Heart left ventricle (tissue), 13 donors: Measurements from ENCODE around the gene RAB8A.

Source experiments
- POLR2A ChIP-seq, 2 donors: fragments of 450-650 bp; IDR thresholded peaks; one replicate each; pipeline ENCODE4 v1.6.1; 2017; ENCODE audit warnings: antibody characterized with exemption in 2 of 2, mild to moderate bottlenecking in 2 of 2, moderate library complexity in 2 of 2
- TF ChIP-seq, protein P1 (sequence below), 12 donors: fragments of 200-600 bp; sonication (generic) in 4 of 12; IDR thresholded peaks; one replicate each; pipeline versions ENCODE4 v1.5.0 to v1.8.0; 2018 to 2022; ENCODE audit warnings: antibody characterized with exemption in 12 of 12, mild to moderate bottlenecking in 5 of 12
- donor health status: ischemic (EF 13 %, LVEDD 7.1; RV severe dilation, severe dysfunction).
- donor health status: DM: no; HTN: yes; CAD: no.
- donor health status: DM: no; HTN: no; CAD: no.
- donor health status: ischemic (EF 25% LVEDD 6.9; RV normal size, moderate dysfunction).
- donor health status: ischemic (EF 25% LVEDD 5.7; RV mildly dilated, moderate dysfunction).
- donor health status: ischemic (EF 35%, LVEDD 5.7; RV mildly dilated, moderate dysfunction).
- donor health status: nonischemic (EF 11% LVEDD 7.7; RV severe dilation, severe dysfunction).
- donor health status: DM: yes; HTN: yes; CAD: no.
- donor health status: PGD.
- donor health status: ischemic (EF 29% LVEDD 5.4; RV normal size, mild dysfunction).
- donor health status: nonischemic (EF 23%, LVEDD 6.1; RV moderate dilation, normal function).

GRCh38 chr19:16062789-16063188 lies 48.9 kb upstream of the RAB8A start:
- TF ChIP-seq, protein P1, sequence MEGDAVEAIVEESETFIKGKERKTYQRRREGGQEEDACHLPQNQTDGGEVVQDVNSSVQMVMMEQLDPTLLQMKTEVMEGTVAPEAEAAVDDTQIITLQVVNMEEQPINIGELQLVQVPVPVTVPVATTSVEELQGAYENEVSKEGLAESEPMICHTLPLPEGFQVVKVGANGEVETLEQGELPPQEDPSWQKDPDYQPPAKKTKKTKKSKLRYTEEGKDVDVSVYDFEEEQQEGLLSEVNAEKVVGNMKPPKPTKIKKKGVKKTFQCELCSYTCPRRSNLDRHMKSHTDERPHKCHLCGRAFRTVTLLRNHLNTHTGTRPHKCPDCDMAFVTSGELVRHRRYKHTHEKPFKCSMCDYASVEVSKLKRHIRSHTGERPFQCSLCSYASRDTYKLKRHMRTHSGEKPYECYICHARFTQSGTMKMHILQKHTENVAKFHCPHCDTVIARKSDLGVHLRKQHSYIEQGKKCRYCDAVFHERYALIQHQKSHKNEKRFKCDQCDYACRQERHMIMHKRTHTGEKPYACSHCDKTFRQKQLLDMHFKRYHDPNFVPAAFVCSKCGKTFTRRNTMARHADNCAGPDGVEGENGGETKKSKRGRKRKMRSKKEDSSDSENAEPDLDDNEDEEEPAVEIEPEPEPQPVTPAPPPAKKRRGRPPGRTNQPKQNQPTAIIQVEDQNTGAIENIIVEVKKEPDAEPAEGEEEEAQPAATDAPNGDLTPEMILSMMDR (IDR thresholded peaks at IDR 0.05), result peak; percentile 68 to 91 (median 80)
- TF ChIP-seq POLR2A (IDR thresholded peaks at IDR 0.05), result no peak
